Measurements from ENCODE around the gene SUGCT.

DNA sequence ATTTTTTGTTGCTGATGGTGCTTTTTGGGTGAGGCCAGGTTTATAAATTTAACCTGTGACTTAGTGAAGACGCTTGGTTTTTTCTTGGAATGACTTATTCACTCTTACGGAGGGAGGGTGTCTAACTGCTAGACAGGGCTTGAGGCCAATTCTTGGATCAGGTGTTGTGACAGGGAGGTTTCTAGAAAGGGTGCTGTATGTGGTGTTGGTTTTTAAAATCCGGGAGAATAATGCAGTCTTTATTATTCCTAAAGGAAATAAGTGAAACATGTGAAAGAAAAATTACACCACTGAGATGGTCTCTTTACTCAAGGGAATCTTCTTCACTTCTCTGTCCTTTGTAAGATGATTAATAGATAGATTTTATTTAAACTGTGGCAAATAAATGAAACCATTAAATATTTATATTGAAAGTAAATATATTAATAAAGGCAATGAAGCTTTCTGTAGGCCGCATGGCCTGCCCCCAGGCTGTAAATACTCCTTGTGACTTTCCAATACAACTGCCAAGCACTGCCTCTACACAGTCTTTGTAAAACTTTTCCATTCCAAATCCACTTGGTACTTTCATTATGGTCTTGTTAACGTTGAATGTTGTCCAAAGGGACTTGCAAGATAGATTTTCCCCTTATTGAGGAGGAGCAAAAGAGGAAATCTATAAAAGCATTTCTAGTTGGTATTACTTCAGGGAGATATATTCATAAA is 323.1 kb downstream of the SUGCT start:
- no peak for TF ChIP-seq CTCF (IDR thresholded peaks at IDR 0.05)
- TF ChIP-seq POLR2A (IDR thresholded peaks at IDR 0.05), result no peak
- no peak for TF ChIP-seq POLR2AphosphoS5 (IDR thresholded peaks at IDR 0.05)
- no peak for TF ChIP-seq EP300 (IDR thresholded peaks at IDR 0.05)
